Panc1 (cell line): ENCODE results near the gene MYO3B. TPM values are rescaled to one million over a fixed set of nuclear protein-coding genes. Genes with fewer than 3 reads are reported as not detected.
A peak's percentile ranks its signal among the peaks of the same experiment; 100 is the strongest.

Experiments used
- ATAC-seq: fragments of 200-7000 bp; cut with Tn5 transposase; 2 replicates; pipeline ENCODE4 v1.9.1; 2020; ENCODE audit warnings: mild to moderate bottlenecking, moderate library complexity
- BruUV-seq: library from RNA; stranded (reverse); fragments of 400-500 nt; replicated peaks from 2 replicates; lab custom pipeline; 2021; lab: Mats Ljungman, UMichigan
- CTCF ChIA-PET: fragments of 300-600 bp; sonication (Branson Sonifier 250); formaldehyde crosslinking; loops from one replicate; lab custom pipeline; 2022; ENCODE audit warnings: antibody characterized with exemption; lab: Charles Lee
- POLR2A ChIA-PET: fragments of 300-600 bp; sonication (Branson Sonifier 250); formaldehyde crosslinking; loops from one replicate; lab custom pipeline; 2022; ENCODE audit warnings: antibody characterized with exemption; lab: Charles Lee
- DNase-seq: peaks from one replicate; pipeline ENCODE4 v3.0.0-alpha.2; 2010; ENCODE audit warnings: low read depth, low spot score
- H3K27ac ChIP-seq: 2 replicates; pipeline ENCODE4 v1.5.1; 2011; ENCODE audit warnings: mild to moderate bottlenecking, low read length, inconsistent platforms
- H3K27me3 ChIP-seq: fragments of 200-500 bp; sonication (Bioruptor generic); 2 replicates; pipeline ENCODE4 v1.6.0; 2014; ENCODE audit warnings: low read length, inconsistent platforms; ENCODE audit not compliant: control insufficient read depth, insufficient read depth
- H3K36me3 ChIP-seq: fragments of 200-500 bp; sonication (Bioruptor generic); 2 replicates; pipeline ENCODE4 v1.5.1; 2014; ENCODE audit warnings: inconsistent platforms, mild to moderate bottlenecking, low read length, moderate library complexity; ENCODE audit not compliant: control insufficient read depth, insufficient read depth
- H3K4me1 ChIP-seq: 2 replicates; pipeline ENCODE4 v1.5.1; 2011; ENCODE audit warnings: inconsistent platforms, mild to moderate bottlenecking, low read length, moderate library complexity; ENCODE audit not compliant: control insufficient read depth, insufficient read depth
- H3K4me3 ChIP-seq, 2 experiments: 2 replicates each; pipeline ENCODE4 v1.5.1; 2011 to 2012; ENCODE audit warnings: low read depth in 2 of 2, low read length in 2 of 2, mild to moderate bottlenecking in 2 of 2, inconsistent platforms in 1 of 2, moderate library complexity in 1 of 2
- H3K9me3 ChIP-seq: fragments of 200-500 bp; sonication (Bioruptor generic); 2 replicates; pipeline ENCODE4 v1.5.1; 2014; ENCODE audit warnings: low read depth, mild to moderate bottlenecking, inconsistent platforms, low read length, moderate library complexity; ENCODE audit not compliant: control insufficient read depth, insufficient read depth
- POLR2AphosphoS5 ChIP-seq: IDR thresholded peaks from 2 replicates; pipeline ENCODE4 v1.6.1; 2012; ENCODE audit warnings: mild to moderate bottlenecking, low read depth, low read length, moderate library complexity
- SIN3A ChIP-seq: IDR thresholded peaks from 2 replicates; pipeline ENCODE4 v1.6.1; 2012; ENCODE audit warnings: low read depth, mild to moderate bottlenecking, low read length, moderate library complexity, borderline replicate concordance; ENCODE audit not compliant: insufficient read depth
- TCF7L2 ChIP-seq: IDR thresholded peaks from 2 replicates; pipeline ENCODE4 v1.6.1; 2011; ENCODE audit warnings: mild to moderate bottlenecking, low read depth, low read length, inconsistent platforms
- in situ Hi-C: cut with HindIII; loops from 2 replicates; pipeline ENCODE4 v1.10.0; 2016; ENCODE audit warnings: low sequenced_read_pairs, low pct_unique_long_range_greater_than_20kb
- intact Hi-C: fragments of 100-400 bp; cut with micrococcal nuclease; formaldehyde crosslinking; loops from one replicate; pipeline ENCODE4 v1.10.0; 2022; ENCODE audit not compliant: unreplicated experiment
- total RNA-seq: library from RNA; stranded (reverse); gene quantifications from one replicate; pipeline ENCODE4 v1.2.1, GENCODE V29; 2021; ENCODE audit not compliant: unreplicated experiment
- TF ChIP-seq, protein P1 (sequence below): fragments of 450-650 bp; IDR thresholded peaks from 2 replicates; pipeline ENCODE4 v1.5.1; 2017; ENCODE audit warnings: mild to moderate bottlenecking
- TF ChIP-seq, protein P2 (sequence below), 2 experiments: IDR thresholded peaks; 2 replicates each; pipeline ENCODE4 v1.6.1; 2011 to 2012; ENCODE audit warnings: low read depth in 2 of 2, control low read depth in 1 of 2, low read length in 1 of 2, mild to moderate bottlenecking in 1 of 2, moderate library complexity in 1 of 2; ENCODE audit not compliant: insufficient read depth in 1 of 2

The MYO3B gene
- total RNA-seq, 1 experiment from 2014 or later: 0.05 TPM

DNA sequence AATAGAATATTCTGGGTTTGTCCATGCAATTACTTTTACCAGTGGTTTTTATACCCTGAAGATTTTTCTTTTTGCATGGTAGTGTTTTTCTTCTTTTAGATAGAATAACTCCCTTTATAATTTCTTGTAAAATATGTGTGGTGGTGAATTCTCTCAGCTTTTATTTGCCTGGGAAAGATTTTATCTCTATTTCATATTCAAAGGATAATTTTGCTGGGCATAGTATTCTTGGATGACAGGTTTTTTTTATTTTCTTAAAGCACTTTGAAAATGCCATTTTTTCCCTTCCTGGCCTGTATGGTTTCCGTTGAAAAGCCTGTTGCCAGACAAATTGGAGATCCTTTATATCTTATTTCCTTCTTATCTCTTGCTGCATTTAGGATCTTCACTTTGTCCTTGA lies 113.5 kb downstream of the MYO3B start:
- ChIA-PET CTCF (no interaction called here), POLR2A (no interaction called here)
- no peak for DNase-seq
- H3K9me3 ChIP-seq: no peaks in the 10 kb centered on the region; the same call in 1 of the 2 replicates
- no TSS peak for BruUV-seq
- H3K4me3 ChIP-seq: no peak overlapping the region
- H3K4me1 ChIP-seq: no peaks in the 10 kb centered on the region
- in situ Hi-C loops: no loop called here
- no peak for ATAC-seq
- H3K27ac ChIP-seq: no peak overlapping the region
- TF ChIP-seq SIN3A (no peak), TCF7L2 (no peak), POLR2AphosphoS5 (no peak)
- TF ChIP-seq, protein P1, sequence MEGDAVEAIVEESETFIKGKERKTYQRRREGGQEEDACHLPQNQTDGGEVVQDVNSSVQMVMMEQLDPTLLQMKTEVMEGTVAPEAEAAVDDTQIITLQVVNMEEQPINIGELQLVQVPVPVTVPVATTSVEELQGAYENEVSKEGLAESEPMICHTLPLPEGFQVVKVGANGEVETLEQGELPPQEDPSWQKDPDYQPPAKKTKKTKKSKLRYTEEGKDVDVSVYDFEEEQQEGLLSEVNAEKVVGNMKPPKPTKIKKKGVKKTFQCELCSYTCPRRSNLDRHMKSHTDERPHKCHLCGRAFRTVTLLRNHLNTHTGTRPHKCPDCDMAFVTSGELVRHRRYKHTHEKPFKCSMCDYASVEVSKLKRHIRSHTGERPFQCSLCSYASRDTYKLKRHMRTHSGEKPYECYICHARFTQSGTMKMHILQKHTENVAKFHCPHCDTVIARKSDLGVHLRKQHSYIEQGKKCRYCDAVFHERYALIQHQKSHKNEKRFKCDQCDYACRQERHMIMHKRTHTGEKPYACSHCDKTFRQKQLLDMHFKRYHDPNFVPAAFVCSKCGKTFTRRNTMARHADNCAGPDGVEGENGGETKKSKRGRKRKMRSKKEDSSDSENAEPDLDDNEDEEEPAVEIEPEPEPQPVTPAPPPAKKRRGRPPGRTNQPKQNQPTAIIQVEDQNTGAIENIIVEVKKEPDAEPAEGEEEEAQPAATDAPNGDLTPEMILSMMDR: no peak
- TF ChIP-seq, protein P2, sequence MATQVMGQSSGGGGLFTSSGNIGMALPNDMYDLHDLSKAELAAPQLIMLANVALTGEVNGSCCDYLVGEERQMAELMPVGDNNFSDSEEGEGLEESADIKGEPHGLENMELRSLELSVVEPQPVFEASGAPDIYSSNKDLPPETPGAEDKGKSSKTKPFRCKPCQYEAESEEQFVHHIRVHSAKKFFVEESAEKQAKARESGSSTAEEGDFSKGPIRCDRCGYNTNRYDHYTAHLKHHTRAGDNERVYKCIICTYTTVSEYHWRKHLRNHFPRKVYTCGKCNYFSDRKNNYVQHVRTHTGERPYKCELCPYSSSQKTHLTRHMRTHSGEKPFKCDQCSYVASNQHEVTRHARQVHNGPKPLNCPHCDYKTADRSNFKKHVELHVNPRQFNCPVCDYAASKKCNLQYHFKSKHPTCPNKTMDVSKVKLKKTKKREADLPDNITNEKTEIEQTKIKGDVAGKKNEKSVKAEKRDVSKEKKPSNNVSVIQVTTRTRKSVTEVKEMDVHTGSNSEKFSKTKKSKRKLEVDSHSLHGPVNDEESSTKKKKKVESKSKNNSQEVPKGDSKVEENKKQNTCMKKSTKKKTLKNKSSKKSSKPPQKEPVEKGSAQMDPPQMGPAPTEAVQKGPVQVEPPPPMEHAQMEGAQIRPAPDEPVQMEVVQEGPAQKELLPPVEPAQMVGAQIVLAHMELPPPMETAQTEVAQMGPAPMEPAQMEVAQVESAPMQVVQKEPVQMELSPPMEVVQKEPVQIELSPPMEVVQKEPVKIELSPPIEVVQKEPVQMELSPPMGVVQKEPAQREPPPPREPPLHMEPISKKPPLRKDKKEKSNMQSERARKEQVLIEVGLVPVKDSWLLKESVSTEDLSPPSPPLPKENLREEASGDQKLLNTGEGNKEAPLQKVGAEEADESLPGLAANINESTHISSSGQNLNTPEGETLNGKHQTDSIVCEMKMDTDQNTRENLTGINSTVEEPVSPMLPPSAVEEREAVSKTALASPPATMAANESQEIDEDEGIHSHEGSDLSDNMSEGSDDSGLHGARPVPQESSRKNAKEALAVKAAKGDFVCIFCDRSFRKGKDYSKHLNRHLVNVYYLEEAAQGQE (IDR thresholded peaks at IDR 0.05; ENCODE audit: insufficient read depth in 1 of 2, low read depth in 2 of 2, low read length in 1 of 2): no peak
- H3K27me3 ChIP-seq: no peaks in the 10 kb centered on the region
- intact Hi-C loops: no loop called here
- H3K36me3 ChIP-seq: no peaks in the 10 kb centered on the region

DNA sequence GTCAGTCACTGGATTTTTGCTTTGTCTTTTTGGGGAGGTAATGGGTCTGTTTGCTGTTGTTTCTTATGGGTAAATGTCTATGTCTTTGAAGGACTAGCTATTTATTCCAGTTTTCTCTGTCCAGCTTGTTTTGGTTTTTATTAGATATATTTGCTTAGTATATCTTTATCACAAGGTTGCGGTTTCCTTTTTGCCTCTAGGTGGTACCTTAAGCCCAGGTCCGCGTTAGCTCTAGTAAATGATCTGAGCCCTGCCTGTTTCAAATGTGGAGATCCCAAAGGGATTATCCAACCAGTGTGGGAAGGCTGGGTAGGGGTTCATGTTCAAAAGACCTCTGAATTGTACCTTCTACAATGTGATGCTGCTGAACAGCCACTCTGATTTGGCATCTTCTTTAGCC lies 114.5 kb downstream of the MYO3B start:
- H3K27ac ChIP-seq: no peak overlapping the region
- intact Hi-C loops: no loop called here
- no peaks in the 10 kb centered on the region for H3K4me1 ChIP-seq
- H3K4me3 ChIP-seq: no peak overlapping the region
- CTCF ChIA-PET: no interaction called here
- no peaks in the 10 kb centered on the region for H3K36me3 ChIP-seq
- no TSS peak for BruUV-seq
- in situ Hi-C loops: no loop called here
- POLR2A ChIA-PET: no interaction called here
- no peak for ATAC-seq
- TF ChIP-seq POLR2AphosphoS5 (no peak), TCF7L2 (no peak), SIN3A (no peak)
- TF ChIP-seq, protein P1: peak; percentile 14; the same call in 1 of the 2 replicates
- TF ChIP-seq, protein P2 (IDR thresholded peaks at IDR 0.05; ENCODE audit: insufficient read depth in 1 of 2, low read depth in 2 of 2, low read length in 1 of 2): no peak
- H3K27me3 ChIP-seq: no peaks in the 10 kb centered on the region
- no peak for DNase-seq
- no peaks in the 10 kb centered on the region; the same call in 1 of the 2 replicates for H3K9me3 ChIP-seq
